GM23338 (cell line): Measurements from ENCODE around the gene OTOG. TPM values are rescaled to one million over a fixed set of nuclear protein-coding genes. Genes with fewer than 3 reads are reported as not detected.

Experiments
- ETS1 ChIP-seq: IDR thresholded peaks from 2 replicates; pipeline ENCODE4 v1.6.1; 2016; ENCODE audit warnings: antibody characterized with exemption
- EZH2phosphoT487 ChIP-seq: fragments of 200-600 bp; sonication (generic); IDR thresholded peaks from one replicate; pipeline ENCODE4 v1.8.1; 2018; ENCODE audit warnings: antibody characterized with exemption; ENCODE audit not compliant: unreplicated experiment
- JUNB ChIP-seq: IDR thresholded peaks from one replicate; pipeline ENCODE4 v1.6.1; 2016; ENCODE audit warnings: antibody characterized with exemption; ENCODE audit not compliant: unreplicated experiment
- NANOG ChIP-seq: IDR thresholded peaks from 2 replicates; pipeline ENCODE4 v1.6.1; 2016; ENCODE audit warnings: antibody characterized with exemption, borderline replicate concordance
- POLR2AphosphoS5 ChIP-seq: IDR thresholded peaks from 2 replicates; pipeline ENCODE4 v1.6.1; 2016; ENCODE audit warnings: antibody characterized with exemption, low read depth
- REST ChIP-seq: IDR thresholded peaks from one replicate; pipeline ENCODE4 v1.6.1; 2018; ENCODE audit warnings: antibody characterized with exemption; ENCODE audit not compliant: unreplicated experiment
- STAT1 ChIP-seq: IDR thresholded peaks from one replicate; pipeline ENCODE4 v1.6.1; 2016; ENCODE audit warnings: antibody characterized with exemption; ENCODE audit not compliant: unreplicated experiment
- ZNF114 ChIP-seq: fragments of 250-450 bp; sonication (Bioruptor Pico); IDR thresholded peaks from 2 replicates; pipeline ENCODE4 v1.5.0; 2020; ENCODE audit warnings: mild to moderate bottlenecking, moderate library complexity
- ZNF331 ChIP-seq: fragments of 250-450 bp; sonication (Bioruptor Pico); IDR thresholded peaks from 2 replicates; pipeline ENCODE4 v1.5.0; 2020; ENCODE audit warnings: low read depth, mild to moderate bottlenecking, moderate library complexity
- ZNF462 ChIP-seq: fragments of 250-450 bp; sonication (Bioruptor Pico); IDR thresholded peaks from 2 replicates; pipeline ENCODE4 v1.5.0; 2020; ENCODE audit warnings: mild to moderate bottlenecking, moderate library complexity
- polyA plus RNA-seq: library from polyadenylated mRNA; unstranded; fragments of >200 nt; fragmentation: Nextera tagmentation; extraction: Ambion mirVana; gene quantifications from 2 replicates; pipeline ENCODE4 v1.2.1, GENCODE V29; 2016
- total RNA-seq: library from RNA; depleted of rRNA; stranded (reverse); fragments of >200 nt; shearing (Covaris generic); gene quantifications from 2 replicates; pipeline ENCODE4 v1.2.3, GENCODE V29; 2014

The OTOG gene
- total and polyA plus RNA-seq, 2 experiments from 2014 or later: 0.40 to 0.52 TPM

- no peak for TF ChIP-seq ZNF462 (CRISPR knock-in tag)
- TF ChIP-seq ETS1: no peak
- TF ChIP-seq JUNB: no peak
- no peak for TF ChIP-seq NANOG
- no peak for TF ChIP-seq POLR2AphosphoS5
- TF ChIP-seq ZNF331: no peak
- no peak for TF ChIP-seq EZH2phosphoT487
- no peak for TF ChIP-seq ZNF114 (CRISPR knock-in tag)
- TF ChIP-seq REST: no peak
- TF ChIP-seq STAT1: no peak
These were observed 111.2 kb downstream of the OTOG start (continued) for GRCh38 chr11:17658211-17658610.
